ENCODE measurements around the gene AMBP.

Gene AMBP

DNA sequence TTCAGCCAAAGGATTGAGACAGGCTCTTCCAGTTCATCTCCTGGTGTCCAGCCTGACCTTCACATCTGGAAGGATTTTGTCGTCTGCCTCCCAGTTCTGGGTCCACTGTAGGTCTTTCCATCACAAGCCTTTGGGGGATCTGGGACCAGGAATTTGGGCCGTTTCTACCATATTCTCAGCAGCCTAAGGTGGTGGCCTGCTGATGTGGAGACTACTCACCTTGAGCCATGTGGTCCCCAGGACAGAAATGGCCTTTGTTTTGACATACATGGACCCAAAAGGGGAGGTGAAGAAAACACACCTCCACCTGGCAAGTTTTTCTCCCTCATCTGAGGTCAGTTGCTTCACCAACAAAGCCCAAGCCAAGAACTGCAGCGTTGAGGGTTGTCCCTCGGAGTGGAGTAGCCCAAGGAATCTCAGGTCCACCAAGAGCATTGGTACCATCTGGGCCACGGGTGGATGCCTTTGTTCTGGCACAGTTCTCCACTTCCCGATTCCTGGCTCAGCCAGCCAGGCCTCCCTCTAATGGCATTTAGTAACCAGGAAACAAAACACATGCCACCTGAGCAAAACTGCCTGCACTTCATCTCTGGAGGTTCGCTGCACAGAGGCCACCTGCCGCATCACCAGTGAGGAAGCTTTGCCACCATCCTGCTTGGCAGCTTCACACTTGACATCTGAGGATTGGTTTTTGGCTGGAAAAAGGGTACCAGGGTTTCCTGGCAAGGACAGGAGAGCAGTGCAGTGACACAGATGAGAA, 24.7 kb downstream of the AMBP start:
- no peak overlapping the region for H3K27ac ChIP-seq
- TF ChIP-seq ZFX (IDR thresholded peaks at IDR 0.05; ENCODE audit: borderline replicate concordance): no peak
- TF ChIP-seq, protein P1, sequence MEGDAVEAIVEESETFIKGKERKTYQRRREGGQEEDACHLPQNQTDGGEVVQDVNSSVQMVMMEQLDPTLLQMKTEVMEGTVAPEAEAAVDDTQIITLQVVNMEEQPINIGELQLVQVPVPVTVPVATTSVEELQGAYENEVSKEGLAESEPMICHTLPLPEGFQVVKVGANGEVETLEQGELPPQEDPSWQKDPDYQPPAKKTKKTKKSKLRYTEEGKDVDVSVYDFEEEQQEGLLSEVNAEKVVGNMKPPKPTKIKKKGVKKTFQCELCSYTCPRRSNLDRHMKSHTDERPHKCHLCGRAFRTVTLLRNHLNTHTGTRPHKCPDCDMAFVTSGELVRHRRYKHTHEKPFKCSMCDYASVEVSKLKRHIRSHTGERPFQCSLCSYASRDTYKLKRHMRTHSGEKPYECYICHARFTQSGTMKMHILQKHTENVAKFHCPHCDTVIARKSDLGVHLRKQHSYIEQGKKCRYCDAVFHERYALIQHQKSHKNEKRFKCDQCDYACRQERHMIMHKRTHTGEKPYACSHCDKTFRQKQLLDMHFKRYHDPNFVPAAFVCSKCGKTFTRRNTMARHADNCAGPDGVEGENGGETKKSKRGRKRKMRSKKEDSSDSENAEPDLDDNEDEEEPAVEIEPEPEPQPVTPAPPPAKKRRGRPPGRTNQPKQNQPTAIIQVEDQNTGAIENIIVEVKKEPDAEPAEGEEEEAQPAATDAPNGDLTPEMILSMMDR (IDR thresholded peaks at IDR 0.05): no peak

DNA sequence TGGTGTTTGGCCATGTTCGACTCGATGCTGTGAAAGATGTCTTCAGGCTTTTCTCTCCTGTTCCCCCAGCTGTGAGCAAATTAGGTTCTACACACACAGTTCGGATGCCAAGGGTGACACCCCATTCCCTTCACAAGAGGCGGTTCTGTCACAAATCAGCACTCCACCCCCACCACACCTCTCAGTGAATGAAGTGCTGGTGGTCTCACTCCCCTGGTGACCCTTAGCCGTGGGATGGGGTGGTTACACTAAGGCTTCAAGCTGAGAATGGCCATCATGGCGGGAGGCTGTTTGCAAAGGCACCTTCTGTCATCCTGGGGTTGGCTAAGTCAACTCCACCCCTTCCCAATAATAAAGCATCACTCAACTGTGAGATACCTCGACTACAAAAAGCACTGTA, 26.4 kb downstream of the AMBP start:
- TF ChIP-seq, protein P1 (IDR thresholded peaks at IDR 0.05): no peak
- no peak for TF ChIP-seq ZFX (IDR thresholded peaks at IDR 0.05; ENCODE audit: borderline replicate concordance)
- no peak overlapping the region for H3K27ac ChIP-seq

DNA sequence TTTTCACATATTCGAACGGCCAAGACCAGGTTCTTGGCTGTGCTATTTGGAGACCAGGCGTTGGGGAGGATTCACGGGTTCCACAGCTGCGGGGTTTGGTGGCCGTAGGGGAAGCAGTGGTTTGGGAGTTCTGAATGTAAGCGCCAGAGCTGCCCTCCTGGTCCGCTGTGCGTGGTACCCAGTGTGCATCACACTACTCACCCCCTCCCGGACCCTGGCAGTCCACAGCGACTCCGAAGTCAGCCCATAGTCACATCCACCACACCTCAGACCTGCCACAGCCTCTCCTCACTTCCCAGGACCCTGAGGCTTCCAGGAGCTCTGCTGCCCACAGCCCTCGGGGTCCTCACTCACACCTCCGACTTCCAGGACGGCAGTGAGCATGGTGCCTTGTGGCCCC, 26.8 kb downstream of the AMBP start:
- TF ChIP-seq, protein P1 (IDR thresholded peaks at IDR 0.05): no peak
- no peak for TF ChIP-seq ZFX (IDR thresholded peaks at IDR 0.05; ENCODE audit: borderline replicate concordance)

DNA sequence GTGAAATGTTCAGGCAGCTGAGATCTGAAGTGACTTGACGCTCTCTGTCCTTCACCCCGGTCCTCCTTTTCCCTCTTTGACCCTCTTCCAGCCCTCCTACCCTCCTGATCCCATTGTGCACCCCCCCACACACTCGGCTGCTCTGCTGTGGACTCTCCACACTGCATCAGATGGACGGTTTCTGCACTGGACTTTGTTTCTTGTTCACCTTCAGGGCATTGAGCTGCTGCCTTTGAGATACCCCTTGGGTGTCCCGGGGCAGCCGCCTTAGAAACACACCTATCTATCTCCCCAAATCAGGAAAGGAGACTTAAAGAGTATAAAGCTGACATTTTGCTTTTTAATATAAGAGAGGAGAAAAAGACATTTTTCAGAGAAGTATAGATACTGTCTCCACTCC, 27.5 kb downstream of the AMBP start:
- no peak overlapping the region for H3K27ac ChIP-seq
- no peak for TF ChIP-seq ZFX (IDR thresholded peaks at IDR 0.05; ENCODE audit: borderline replicate concordance)
- TF ChIP-seq, protein P1 (IDR thresholded peaks at IDR 0.05): no peak

More for the DNA sequence above, 26.8 kb downstream of the AMBP start:
- H3K27ac ChIP-seq: no peak overlapping the region

DNA sequence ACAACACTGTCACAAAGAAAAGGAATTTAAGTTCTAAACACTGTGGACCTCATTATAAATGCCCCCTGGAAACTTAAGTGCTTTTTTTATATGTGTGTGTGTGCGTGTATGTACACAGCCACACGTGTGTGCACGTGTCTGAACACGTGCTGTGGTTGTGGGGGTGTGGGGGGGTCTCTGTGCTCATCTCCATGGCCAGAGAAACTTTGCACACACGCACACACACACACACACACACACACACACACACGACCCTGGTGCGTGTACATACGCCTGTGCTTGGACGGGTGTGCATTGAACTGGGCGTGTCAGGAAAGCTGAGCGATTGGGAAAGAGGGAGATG, 27.9 kb downstream of the AMBP start:
- TF ChIP-seq, protein P1 (IDR thresholded peaks at IDR 0.05): no peak
- TF ChIP-seq ZFX (IDR thresholded peaks at IDR 0.05; ENCODE audit: borderline replicate concordance): no peak
- H3K27ac ChIP-seq: no peak overlapping the region

DNA sequence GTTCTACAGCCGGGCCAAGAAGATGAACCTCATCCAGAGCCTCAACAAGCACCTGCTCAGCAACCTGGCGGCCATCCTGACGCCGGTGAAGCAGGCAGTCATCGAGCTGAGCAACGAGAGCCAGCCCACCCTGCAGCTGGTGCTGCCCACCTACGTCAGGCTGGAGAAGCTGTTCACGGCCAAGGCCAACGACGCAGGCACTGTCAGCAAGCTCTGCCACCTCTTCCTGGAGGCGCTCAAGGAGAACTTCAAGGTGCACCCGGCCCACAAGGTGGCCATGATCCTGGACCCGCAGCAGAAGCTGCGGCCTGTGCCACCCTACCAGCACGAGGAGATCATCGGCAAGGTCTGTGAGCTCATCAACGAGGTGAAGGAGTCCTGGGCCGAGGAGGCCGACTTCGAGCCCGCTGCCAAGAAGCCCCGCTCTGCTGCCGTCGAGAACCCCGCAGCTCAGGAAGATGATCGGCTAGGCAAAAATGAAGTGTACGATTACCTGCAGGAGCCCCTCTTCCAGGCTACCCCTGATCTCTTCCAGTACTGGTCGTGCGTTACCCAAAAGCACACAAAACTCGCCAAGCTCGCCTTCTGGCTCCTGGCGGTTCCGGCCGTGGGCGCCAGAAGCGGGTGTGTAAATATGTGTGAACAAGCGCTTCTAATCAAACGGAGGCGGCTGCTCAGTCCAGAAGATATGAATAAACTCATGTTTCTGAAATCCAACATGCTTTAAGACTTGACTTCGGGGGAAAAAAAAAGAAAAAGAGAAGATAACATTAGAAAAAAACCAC, 28.5 kb downstream of the AMBP start:
- H3K27ac ChIP-seq: no peak overlapping the region
- no peak for TF ChIP-seq ZFX (IDR thresholded peaks at IDR 0.05; ENCODE audit: borderline replicate concordance)
- TF ChIP-seq, protein P1 (IDR thresholded peaks at IDR 0.05): no peak

Measured in 22Rv1 (cell line).